Neuron (in vitro differentiated cells): ENCODE results near the gene RUFY1.

ENCODE experiments used
- H2AFZ ChIP-seq: one replicate; pipeline ENCODE4 v1.6.1; 2013; ENCODE audit warnings: low read depth, mild to moderate bottlenecking, inconsistent platforms, low read length, moderate library complexity
- H3K27me3 ChIP-seq: one replicate; pipeline ENCODE4 v1.6.1; 2013; ENCODE audit warnings: low read length; ENCODE audit not compliant: insufficient read depth
- H3K36me3 ChIP-seq: one replicate; pipeline ENCODE4 v1.6.1; 2013; ENCODE audit warnings: low read length; ENCODE audit not compliant: insufficient read depth
- H3K4me1 ChIP-seq: one replicate; pipeline ENCODE4 v1.6.1; 2013; ENCODE audit warnings: low read length; ENCODE audit not compliant: insufficient read depth
- H3K4me3 ChIP-seq: 2 replicates; pipeline ENCODE4 v1.5.1; 2013; ENCODE audit warnings: mild to moderate bottlenecking, low read length, moderate library complexity
- H3K9me3 ChIP-seq: one replicate; pipeline ENCODE4 v1.6.1; 2013; ENCODE audit warnings: low read length

The RUFY1 gene

DNA sequence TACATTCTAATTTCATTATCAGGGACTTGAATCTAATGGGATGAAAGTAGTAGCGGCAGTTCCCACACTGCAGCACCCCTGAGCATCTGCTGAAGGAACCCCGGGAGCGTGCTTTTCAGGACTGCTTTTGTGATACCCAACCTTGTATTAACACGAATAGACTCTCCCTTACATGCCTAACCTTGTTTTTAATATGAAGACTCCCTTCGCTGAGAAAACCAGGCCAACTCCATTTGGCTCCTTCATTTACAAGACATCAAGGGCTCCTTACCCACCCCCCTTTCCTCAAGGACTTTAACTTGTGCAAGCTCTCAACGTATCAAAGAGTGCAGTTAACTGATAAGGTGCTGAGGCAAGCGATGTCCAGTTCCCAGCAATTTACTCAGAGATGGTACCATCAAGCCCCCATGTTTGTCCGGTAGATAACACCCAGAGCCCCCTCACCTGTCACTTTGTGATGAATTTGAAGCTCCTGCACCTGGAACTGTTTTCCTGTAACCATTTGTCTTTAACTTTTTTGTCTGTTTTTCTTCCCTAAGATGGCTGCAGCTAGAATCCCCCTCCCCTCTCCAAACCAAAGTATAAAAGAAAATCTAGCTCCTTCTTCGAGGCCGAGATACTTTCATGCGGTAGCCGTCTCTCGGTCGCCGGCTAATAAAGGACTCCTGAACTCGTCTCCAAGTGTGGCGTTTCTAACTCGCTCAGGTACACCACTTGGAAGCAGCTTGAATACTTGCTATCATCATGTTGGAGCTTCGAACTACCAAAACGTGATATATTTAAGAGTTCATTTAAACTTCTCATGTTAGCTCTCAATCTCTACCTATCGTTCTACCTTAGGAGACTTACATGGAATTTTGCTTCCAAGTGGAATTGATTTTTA is 62.5 kb downstream of the RUFY1 start:
- Histone ChIP-seq H3K36me3 (peaks cover 86% of the 10 kb centered on the region), H3K4me3 (no peak overlapping the region), H2AFZ (no peak overlapping the region), H3K4me1 (peaks cover 3% of the 10 kb centered on the region), H3K9me3 (no peaks in the 10 kb centered on the region), H3K27me3 (no peaks in the 10 kb centered on the region)

GRCh38 chr5:179613460-179614071 is 63.2 kb downstream of the RUFY1 start:
- no peaks in the 10 kb centered on the region for H3K9me3 ChIP-seq
- H3K36me3 ChIP-seq, result peaks cover 88% of the 10 kb centered on the region
- H3K27me3 ChIP-seq, result no peaks in the 10 kb centered on the region
- no peak overlapping the region for H2AFZ ChIP-seq
- H3K4me1 ChIP-seq, result peaks cover 9% of the 10 kb centered on the region
- H3K4me3 ChIP-seq, result no peak overlapping the region

DNA sequence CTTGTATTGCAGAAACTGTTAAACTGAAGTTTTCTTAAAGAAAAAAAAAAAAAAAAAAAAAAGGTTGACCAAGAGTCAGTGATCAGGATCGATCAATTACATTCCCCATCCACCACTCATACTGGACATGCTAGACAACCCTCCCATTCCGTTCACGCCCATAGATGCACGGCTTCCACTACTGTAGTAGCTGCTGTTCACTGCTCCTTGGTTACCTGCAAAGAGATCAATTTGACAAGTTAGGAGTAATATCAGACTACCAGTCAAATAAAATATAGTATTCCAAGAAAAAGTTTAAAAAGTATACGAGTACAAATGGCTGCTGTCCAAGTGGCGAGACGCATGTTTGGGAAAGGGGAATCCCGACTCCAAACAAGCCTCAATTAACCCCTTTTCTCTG is 64.4 kb downstream of the RUFY1 start:
- peaks cover 20% of the 10 kb centered on the region for H3K4me1 ChIP-seq
- peaks cover 93% of the 10 kb centered on the region for H3K36me3 ChIP-seq
- H3K27me3 ChIP-seq, result no peaks in the 10 kb centered on the region
- no peak overlapping the region for H2AFZ ChIP-seq
- no peak overlapping the region for H3K4me3 ChIP-seq
- H3K9me3 ChIP-seq, result no peaks in the 10 kb centered on the region

DNA sequence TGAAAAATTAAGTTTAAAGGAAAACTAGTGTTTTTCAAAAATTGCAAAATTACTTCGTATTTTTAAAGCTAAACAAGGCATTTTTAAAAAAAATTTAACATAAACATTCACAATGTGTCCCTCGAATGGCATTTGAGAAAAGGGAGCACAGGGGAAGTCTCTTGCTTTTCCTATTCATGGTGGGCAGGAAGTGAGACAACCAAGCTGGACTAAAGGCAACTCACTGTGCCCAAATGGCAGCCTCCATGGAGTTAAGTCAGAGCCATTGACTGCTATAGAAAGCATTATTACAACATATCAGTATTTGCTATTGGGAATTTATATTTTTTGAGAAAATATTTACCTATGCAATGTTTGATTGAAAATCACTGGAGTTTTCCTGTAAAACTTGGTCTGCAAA is 64.8 kb downstream of the RUFY1 start:
- Histone ChIP-seq H3K4me1 (peaks cover 24% of the 10 kb centered on the region), H3K36me3 (peaks cover 93% of the 10 kb centered on the region), H2AFZ (no peak overlapping the region), H3K9me3 (no peaks in the 10 kb centered on the region), H3K4me3 (no peak overlapping the region), H3K27me3 (no peaks in the 10 kb centered on the region)

- Histone ChIP-seq H3K9me3 (no peaks in the 10 kb centered on the region), H3K36me3 (peaks cover 93% of the 10 kb centered on the region), H3K4me3 (no peak overlapping the region), H3K4me1 (peaks cover 33% of the 10 kb centered on the region), H2AFZ (no peak overlapping the region), H3K27me3 (no peaks in the 10 kb centered on the region)
These were observed 65.7 kb downstream of the RUFY1 start for GRCh38 chr5:179616002-179616594.

- Histone ChIP-seq H3K27me3 (no peaks in the 10 kb centered on the region), H3K4me1 (peaks cover 40% of the 10 kb centered on the region), H3K36me3 (peaks cover 95% of the 10 kb centered on the region), H2AFZ (no peak overlapping the region), H3K9me3 (no peaks in the 10 kb centered on the region), H3K4me3 (no peak overlapping the region)
These were observed 67.6 kb downstream of the RUFY1 start for GRCh38 chr5:179617930-179618329.

- peaks cover 41% of the 10 kb centered on the region for H3K4me1 ChIP-seq
- H3K27me3 ChIP-seq, result no peaks in the 10 kb centered on the region
- H2AFZ ChIP-seq, result no peak overlapping the region
- H3K4me3 ChIP-seq, result peak overlapping the region; percentile 99
- no peaks in the 10 kb centered on the region for H3K9me3 ChIP-seq
- H3K36me3 ChIP-seq, result peaks cover 84% of the 10 kb centered on the region
These were observed 68.7 kb downstream of the RUFY1 start for GRCh38 chr5:179618923-179619554.

GRCh38 chr5:179619776-179620175 is 69.4 kb downstream of the RUFY1 start:
- Histone ChIP-seq H3K4me1 (peaks cover 48% of the 10 kb centered on the region), H3K9me3 (no peaks in the 10 kb centered on the region), H3K27me3 (no peaks in the 10 kb centered on the region), H2AFZ (no peak overlapping the region), H3K4me3 (peak overlapping the region; percentile 99), H3K36me3 (peaks cover 76% of the 10 kb centered on the region)

DNA sequence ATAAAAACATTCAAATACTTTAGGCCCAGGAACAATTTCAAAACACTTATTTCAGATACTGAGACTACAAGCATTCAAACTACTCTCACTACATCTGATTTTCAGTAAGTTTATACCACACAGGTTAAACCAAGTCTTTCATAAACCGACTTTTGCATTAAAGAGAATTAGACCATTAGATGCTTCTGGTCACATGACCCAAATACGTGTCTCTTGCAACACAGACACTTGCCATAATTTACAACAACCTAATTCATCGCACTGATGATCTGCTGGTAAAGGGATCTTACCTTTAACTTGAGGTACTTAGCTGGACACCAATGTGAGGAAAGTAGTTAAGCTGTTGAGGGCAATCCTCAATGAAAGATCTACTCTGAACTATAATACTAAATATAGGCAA is 69.9 kb downstream of the RUFY1 start:
- no peak overlapping the region for H2AFZ ChIP-seq
- peak overlapping the region; percentile 99 for H3K4me3 ChIP-seq
- H3K4me1 ChIP-seq, result peaks cover 50% of the 10 kb centered on the region
- no peaks in the 10 kb centered on the region for H3K27me3 ChIP-seq
- H3K9me3 ChIP-seq, result no peaks in the 10 kb centered on the region
- H3K36me3 ChIP-seq, result peaks cover 71% of the 10 kb centered on the region

DNA sequence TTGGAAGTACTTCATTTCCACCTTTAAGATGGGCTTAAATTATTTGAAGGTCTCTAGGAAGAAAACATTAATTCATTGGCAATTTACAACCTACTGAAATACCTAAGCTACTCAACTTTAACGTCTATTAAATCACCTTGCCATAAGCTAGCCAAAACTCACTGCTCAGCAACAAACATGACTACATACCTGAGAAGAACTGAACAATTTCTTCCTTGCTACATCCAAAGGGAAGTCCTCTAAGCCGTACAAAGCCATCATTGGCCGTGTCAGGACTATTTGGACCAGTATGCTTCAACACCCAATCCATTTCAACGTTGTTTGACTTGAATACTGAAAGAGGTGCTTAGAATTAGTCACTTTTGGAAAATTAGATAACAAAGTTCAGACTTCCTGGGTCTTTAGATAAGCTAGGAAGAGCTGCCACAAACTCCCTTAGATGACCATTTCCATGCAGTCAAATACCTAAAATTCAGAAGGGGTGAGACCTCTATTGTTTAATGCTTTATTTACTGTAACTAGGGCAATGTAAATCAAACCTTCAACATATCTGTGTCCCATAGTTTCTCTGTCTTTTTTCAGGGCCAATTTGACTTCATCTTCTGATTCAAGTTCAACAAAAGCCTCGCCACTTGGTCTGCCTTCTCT is 70.5 kb downstream of the RUFY1 start:
- H3K4me1 ChIP-seq, result peaks cover 50% of the 10 kb centered on the region
- H3K4me3 ChIP-seq, result peak overlapping the region; percentile 99
- H3K36me3 ChIP-seq, result peaks cover 66% of the 10 kb centered on the region
- no peak overlapping the region for H2AFZ ChIP-seq
- no peaks in the 10 kb centered on the region for H3K9me3 ChIP-seq
- H3K27me3 ChIP-seq, result no peaks in the 10 kb centered on the region

- Histone ChIP-seq H3K4me3 (peak overlapping the region; percentile 99), H3K27me3 (no peaks in the 10 kb centered on the region), H3K4me1 (peaks cover 50% of the 10 kb centered on the region), H2AFZ (no peak overlapping the region), H3K9me3 (no peaks in the 10 kb centered on the region), H3K36me3 (peaks cover 57% of the 10 kb centered on the region)
These were observed 71.3 kb downstream of the RUFY1 start for GRCh38 chr5:179621551-179622214.
